ENCODE data around the gene CELA1. TPM values are rescaled to one million over a fixed set of nuclear protein-coding genes. Genes with fewer than 3 reads are reported as not detected.

Gene CELA1
- total RNA-seq, 6 experiments from 2014 or later, result not detected

- Histone ChIP-seq H3K27ac (peak overlapping the region; percentile 78 to 86 (median 85)), H3K4me1 (peaks cover 0 to 16% (median 2%) of the 10 kb centered on the region in 4 donors), H3K36me3 (no peaks in the 10 kb centered on the region), H3K9me3 (no peaks in the 10 kb centered on the region), H3K4me3 (no peak overlapping the region), H3K27me3 (no peaks in the 10 kb centered on the region)
- ATAC-seq (peak; percentile 38 to 52 (median 41)), DNase-seq (peak in 2 of 3 donors; percentile 34 to 56)
- 21% methylated on average over 2 of the region's 2 CpGs for WGBS (ENCODE audit: insufficient coverage, low coverage, low lambda C conversion rate, missing lambda C conversion rate)
- intact Hi-C loops (cut with DNase I), result no loop called here
- no peak for TF ChIP-seq POLR2A (IDR thresholded peaks at IDR 0.05)
- TF ChIP-seq CTCF (IDR thresholded peaks at IDR 0.05), result peak; percentile 5 to 37 (median 23)
Measured at GRCh38 chr12:51372021-51372420, 25.5 kb upstream of the CELA1 start.

GRCh38 chr12:51371295-51371953 lies 24.9 kb upstream of the CELA1 start:
- WGBS (ENCODE audit: insufficient coverage, low coverage, low lambda C conversion rate, missing lambda C conversion rate), result 38% methylated on average over 6 of the region's 8 CpGs
- TF ChIP-seq POLR2A (IDR thresholded peaks at IDR 0.05) (peak; percentile 47), CTCF (IDR thresholded peaks at IDR 0.05) (no peak)
- intact Hi-C loops (cut with DNase I), result no loop called here
- peaks cover 0 to 16% (median 2%) of the 10 kb centered on the region in 4 donors for H3K4me1 ChIP-seq
- DNase-seq, result peak; percentile 81 to 93 (median 90)
- ATAC-seq, result peak; percentile 95 to 97 (median 96)
- peak overlapping the region; percentile 78 to 86 (median 85) for H3K27ac ChIP-seq
- H3K4me3 ChIP-seq, result no peak overlapping the region
- H3K9me3 ChIP-seq, result no peaks in the 10 kb centered on the region
- H3K27me3 ChIP-seq, result no peaks in the 10 kb centered on the region
- no peaks in the 10 kb centered on the region for H3K36me3 ChIP-seq

GRCh38 chr12:51370667-51371066 lies 24.2 kb upstream of the CELA1 start:
- intact Hi-C loops (cut with DNase I), result no loop called here
- Histone ChIP-seq H3K27ac (no peak overlapping the region), H3K4me1 (peaks cover 0 to 16% (median 2%) of the 10 kb centered on the region in 4 donors), H3K27me3 (no peaks in the 10 kb centered on the region), H3K36me3 (no peaks in the 10 kb centered on the region), H3K9me3 (no peaks in the 10 kb centered on the region), H3K4me3 (no peak overlapping the region)
- ATAC-seq (no peak), DNase-seq (no peak)
- WGBS (ENCODE audit: insufficient coverage, low coverage, low lambda C conversion rate, missing lambda C conversion rate), result 69% methylated on average over 9 of the region's 9 CpGs
- TF ChIP-seq POLR2A (IDR thresholded peaks at IDR 0.05) (no peak), CTCF (IDR thresholded peaks at IDR 0.05) (no peak)

GRCh38 chr12:51369581-51369980 lies 23.1 kb upstream of the CELA1 start:
- H3K4me1 ChIP-seq, result peaks cover 0 to 16% (median 2%) of the 10 kb centered on the region in 4 donors
- intact Hi-C loops (cut with DNase I), result no loop called here
- H3K27me3 ChIP-seq, result no peaks in the 10 kb centered on the region
- no peaks in the 10 kb centered on the region for H3K9me3 ChIP-seq
- TF ChIP-seq CTCF (IDR thresholded peaks at IDR 0.05), result no peak
- TF ChIP-seq POLR2A (IDR thresholded peaks at IDR 0.05), result no peak
- ATAC-seq (no peak), DNase-seq (no peak)
- H3K36me3 ChIP-seq, result no peaks in the 10 kb centered on the region
- WGBS (ENCODE audit: insufficient coverage, low coverage, low lambda C conversion rate, missing lambda C conversion rate), result 82% methylated on average over 4 of the region's 4 CpGs
- H3K27ac ChIP-seq, result no peak overlapping the region
- no peak overlapping the region for H3K4me3 ChIP-seq

Measured in right lobe of liver (tissue), 6 donors.